Nephron progenitor cell (in vitro differentiated cells): ENCODE measurements around the gene RFX1.

ENCODE experiments used
- DNase-seq: peaks from one replicate; pipeline ENCODE4 v3.0.0; 2021
- H3K27ac Mint-ChIP-seq: 2 replicates; pipeline ENCODE4 v1.8.0; 2021; ENCODE audit warnings: mild to moderate bottlenecking, moderate library complexity, mixed read lengths
- H3K27me3 Mint-ChIP-seq: 2 replicates; pipeline ENCODE4 v1.8.0; 2021; ENCODE audit warnings: mild to moderate bottlenecking, low read depth, mixed read lengths; ENCODE audit not compliant: poor library complexity
- H3K36me3 Mint-ChIP-seq: 2 replicates; pipeline ENCODE4 v1.8.0; 2021; ENCODE audit warnings: low read depth, mixed read lengths
- H3K4me1 Mint-ChIP-seq: 2 replicates; pipeline ENCODE4 v1.8.0; 2021; ENCODE audit warnings: mixed read lengths
- H3K4me3 Mint-ChIP-seq: 2 replicates; pipeline ENCODE4 v1.8.0; 2021; ENCODE audit warnings: mild to moderate bottlenecking, moderate library complexity, mixed read lengths
- H3K9me3 Mint-ChIP-seq: 2 replicates; pipeline ENCODE4 v1.8.0; 2021; ENCODE audit warnings: mild to moderate bottlenecking, moderate library complexity, mixed read lengths
- TF ChIP-seq, protein P1 (sequence below): fragments of 200-600 bp; sonication (generic); IDR thresholded peaks from 2 replicates; pipeline ENCODE4 v1.5.0; 2021; ENCODE audit warnings: antibody characterized with exemption

The RFX1 gene

DNA sequence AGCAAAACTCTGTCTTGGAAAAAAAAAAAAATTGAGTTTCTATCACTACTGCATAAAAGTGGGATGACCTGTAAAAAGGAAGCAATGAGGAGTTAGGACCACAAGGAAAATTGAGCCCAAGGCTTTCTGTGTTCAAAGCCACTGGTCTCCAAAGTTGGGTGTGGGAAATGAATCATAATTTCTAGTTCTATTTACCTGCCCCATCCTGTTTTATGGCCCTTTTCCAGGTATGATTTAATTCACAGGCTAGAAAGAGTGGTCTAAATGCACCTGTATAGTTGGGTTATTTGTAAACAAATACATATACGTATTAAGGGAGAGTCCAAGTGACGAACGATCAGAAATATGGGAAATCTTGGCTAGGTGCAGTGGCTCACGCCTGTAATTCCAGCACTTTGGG, 59.7 kb downstream of the RFX1 start:
- no peaks in the 10 kb centered on the region for H3K4me1 Mint-ChIP-seq
- H3K4me3 Mint-ChIP-seq, result no peak overlapping the region
- DNase-seq, result no peak
- H3K36me3 Mint-ChIP-seq, result no peaks in the 10 kb centered on the region
- no peak overlapping the region for H3K27ac Mint-ChIP-seq
- no peaks in the 10 kb centered on the region for H3K9me3 Mint-ChIP-seq
- peaks cover 17% of the 10 kb centered on the region for H3K27me3 Mint-ChIP-seq
- TF ChIP-seq, protein P1, sequence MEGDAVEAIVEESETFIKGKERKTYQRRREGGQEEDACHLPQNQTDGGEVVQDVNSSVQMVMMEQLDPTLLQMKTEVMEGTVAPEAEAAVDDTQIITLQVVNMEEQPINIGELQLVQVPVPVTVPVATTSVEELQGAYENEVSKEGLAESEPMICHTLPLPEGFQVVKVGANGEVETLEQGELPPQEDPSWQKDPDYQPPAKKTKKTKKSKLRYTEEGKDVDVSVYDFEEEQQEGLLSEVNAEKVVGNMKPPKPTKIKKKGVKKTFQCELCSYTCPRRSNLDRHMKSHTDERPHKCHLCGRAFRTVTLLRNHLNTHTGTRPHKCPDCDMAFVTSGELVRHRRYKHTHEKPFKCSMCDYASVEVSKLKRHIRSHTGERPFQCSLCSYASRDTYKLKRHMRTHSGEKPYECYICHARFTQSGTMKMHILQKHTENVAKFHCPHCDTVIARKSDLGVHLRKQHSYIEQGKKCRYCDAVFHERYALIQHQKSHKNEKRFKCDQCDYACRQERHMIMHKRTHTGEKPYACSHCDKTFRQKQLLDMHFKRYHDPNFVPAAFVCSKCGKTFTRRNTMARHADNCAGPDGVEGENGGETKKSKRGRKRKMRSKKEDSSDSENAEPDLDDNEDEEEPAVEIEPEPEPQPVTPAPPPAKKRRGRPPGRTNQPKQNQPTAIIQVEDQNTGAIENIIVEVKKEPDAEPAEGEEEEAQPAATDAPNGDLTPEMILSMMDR, result no peak

DNA sequence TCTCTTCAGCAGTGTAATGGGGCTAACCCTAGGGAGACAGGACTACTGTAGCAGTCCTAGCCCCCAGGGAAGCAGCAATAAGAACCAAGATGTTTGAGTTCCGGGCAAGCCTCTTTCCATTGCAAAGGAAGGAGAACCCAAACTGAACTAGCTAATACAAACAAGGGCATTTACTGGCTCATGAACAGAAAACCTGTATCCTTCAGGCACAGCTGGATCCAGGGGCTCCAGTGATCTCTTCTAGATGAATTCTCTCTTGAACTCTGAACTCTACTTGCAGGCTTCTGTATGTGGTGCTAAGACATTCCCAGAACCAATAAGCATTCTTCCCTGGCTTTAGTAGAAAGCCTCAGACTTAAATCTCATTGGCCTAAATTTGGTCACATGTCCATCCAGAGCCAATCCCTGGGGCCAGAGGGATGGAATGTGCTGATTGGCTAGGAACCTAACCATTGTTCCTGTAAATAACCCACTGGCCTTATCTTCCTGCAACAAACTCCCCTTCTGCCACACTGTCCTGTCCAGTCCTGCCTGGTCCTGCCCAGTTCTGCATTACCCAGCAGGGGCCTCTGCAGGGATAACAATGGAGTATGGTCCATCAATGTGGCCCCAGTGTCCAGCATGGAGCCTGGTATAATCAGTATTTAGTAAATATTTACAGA, 64.0 kb downstream of the RFX1 start:
- Mint-ChIP-seq H3K4me3 (no peak overlapping the region), H3K4me1 (peaks cover 5% of the 10 kb centered on the region), H3K27ac (no peak overlapping the region), H3K36me3 (no peaks in the 10 kb centered on the region), H3K9me3 (no peaks in the 10 kb centered on the region), H3K27me3 (peaks cover 36% of the 10 kb centered on the region)
- TF ChIP-seq, protein P1, result no peak
- no peak for DNase-seq

DNA sequence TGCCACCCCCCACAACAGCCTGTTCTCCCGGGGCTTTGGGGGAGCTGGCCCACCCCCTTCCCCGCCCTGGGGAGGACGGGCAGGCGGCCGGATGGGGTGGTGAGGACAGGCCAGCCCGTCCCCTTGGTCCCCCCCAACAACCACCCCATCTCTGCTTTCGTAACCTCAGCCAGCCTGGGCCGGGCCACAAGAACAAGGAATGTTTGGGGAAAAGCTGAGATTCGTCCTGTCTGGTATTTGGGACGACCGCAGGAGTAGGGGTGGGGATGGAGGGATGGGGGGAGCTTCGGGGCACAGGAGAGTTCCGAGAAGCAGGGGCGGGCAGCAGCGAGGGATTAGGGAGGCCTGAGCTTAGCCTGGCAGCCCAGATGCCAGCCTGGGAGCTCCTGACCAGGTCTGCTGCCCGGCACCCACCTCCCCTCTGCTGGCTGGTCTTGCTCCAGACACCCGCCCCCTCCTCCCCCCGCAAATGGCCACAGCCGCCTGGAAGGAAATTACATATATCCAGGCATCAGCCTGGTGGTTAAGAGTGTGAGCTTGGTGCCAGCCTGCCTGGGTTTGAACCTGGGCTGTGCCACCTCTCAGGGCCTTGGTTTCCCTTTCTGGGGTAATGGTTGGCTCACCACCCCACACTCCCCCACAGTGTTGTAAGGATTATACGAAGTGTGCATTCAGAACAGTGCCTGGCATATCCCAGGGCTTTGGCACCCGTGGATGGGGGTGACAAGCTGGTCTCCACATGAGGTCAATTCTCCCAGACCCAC, 67.6 kb downstream of the RFX1 start, which contains the start of gene PODNL1:
TSS of gene PODNL1 (minus strand) at position 117 of the 764 bp plus-strand sequence. CDS start 236 bp downstream, outside the sequence.
- H3K4me3 Mint-ChIP-seq, result peak within 1 kb of the TSS; percentile 65
- H3K9me3 Mint-ChIP-seq, result no peaks in the 10 kb centered on the region
- no peak for DNase-seq
- peaks cover 34% of the 10 kb centered on the region for H3K27me3 Mint-ChIP-seq
- TF ChIP-seq, protein P1, result no peak
- peak within 1 kb of the TSS; percentile 26 for H3K27ac Mint-ChIP-seq
- peaks cover 35% of the 10 kb centered on the region for H3K4me1 Mint-ChIP-seq
- H3K36me3 Mint-ChIP-seq, result no peaks in the 10 kb centered on the region

DNA sequence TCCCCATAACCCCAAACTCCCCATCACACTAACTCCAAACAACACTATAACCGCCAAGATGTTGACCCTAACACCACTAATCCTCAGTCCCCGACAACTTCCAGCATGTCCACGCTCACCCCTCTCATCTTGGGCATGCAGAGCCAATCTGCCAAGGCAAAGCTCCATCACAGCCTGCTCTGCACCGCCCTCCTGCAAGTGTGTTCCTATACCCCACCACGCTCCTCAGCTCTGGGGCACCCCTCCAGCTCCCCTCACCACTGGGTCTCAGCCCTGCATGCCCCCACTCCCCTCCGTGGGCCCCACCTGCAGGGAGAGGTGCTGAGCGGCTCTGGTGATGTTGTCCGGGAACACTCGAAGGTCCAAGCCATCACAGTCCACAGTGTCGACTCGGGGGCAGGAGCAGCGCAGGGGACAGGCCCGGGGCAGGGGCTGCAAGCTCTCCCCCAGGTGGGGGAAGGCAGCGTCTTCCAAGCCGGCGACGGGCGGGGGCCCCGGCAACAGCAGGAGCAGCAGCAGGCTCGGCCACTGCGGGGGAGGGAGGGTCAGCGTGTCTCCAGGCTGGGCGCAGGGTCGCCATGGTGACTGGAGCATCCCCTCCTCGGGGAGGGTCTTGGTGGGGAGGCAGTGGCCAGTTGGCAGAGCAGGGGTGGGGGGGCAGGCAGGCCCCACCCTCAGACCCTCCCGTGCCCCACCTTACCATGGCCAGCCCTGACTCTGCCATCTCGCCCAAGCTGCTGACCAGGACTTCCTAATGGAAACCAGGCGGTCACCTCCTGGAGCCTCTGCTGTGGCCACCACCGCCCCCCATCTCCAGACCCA, 68.4 kb downstream of the RFX1 start:
- DNase-seq, result peak; percentile 56
- H3K27ac Mint-ChIP-seq, result peak overlapping the region; percentile 26
- no peaks in the 10 kb centered on the region for H3K36me3 Mint-ChIP-seq
- peak overlapping the region; percentile 65 for H3K4me3 Mint-ChIP-seq
- TF ChIP-seq, protein P1, result no peak
- H3K9me3 Mint-ChIP-seq, result no peaks in the 10 kb centered on the region
- peaks cover 32% of the 10 kb centered on the region for H3K27me3 Mint-ChIP-seq
- peaks cover 35% of the 10 kb centered on the region for H3K4me1 Mint-ChIP-seq

DNA sequence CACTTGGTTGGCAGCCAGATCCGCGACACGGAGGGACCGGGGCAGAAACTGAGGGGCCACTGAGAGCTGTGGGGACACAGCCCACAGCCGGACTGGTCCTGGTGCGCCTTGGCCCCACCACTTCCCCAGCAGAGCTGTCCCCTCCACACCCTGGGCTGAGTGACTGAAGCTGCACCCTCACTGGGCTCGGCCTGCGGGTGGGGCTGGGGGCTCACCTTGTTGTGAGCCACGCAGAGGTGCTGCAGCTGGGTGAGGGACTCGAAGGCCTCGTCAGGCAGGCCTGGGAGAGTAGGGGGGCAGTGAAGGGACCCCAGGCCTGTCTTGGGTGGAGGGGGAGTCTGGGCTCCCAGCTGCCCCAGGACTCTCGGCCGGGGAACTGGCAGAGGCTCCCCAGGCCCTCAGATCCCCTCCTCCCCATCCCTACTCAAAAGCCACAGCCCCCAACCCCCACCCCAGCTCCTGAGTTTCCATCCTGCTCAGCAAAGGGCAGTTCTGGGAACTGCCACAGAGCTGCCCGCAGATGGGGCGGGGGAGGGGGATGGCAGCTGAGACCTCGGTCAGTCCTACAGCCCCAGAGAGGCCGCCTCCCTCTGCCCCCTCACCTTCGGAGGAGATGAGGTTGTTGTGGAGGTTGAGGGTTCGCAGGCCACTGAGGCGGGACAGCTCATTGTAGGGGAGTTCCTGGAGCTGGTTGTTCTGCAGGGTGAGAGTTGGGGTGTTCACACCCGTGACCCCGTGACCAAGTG, 70.2 kb downstream of the RFX1 start:
- TF ChIP-seq, protein P1, result no peak
- Mint-ChIP-seq H3K9me3 (no peaks in the 10 kb centered on the region), H3K4me3 (peak overlapping the region; percentile 49), H3K27me3 (peaks cover 27% of the 10 kb centered on the region), H3K27ac (no peak overlapping the region), H3K36me3 (no peaks in the 10 kb centered on the region), H3K4me1 (peaks cover 35% of the 10 kb centered on the region)
- peak; percentile 58 for DNase-seq
